B cell (primary cell): ENCODE data around the gene SYTL1.

Source experiments
- CTCF ChIP-seq: fragments of 200-600 bp; IDR thresholded peaks from one replicate; pipeline ENCODE4 v1.8.0; 2022; ENCODE audit warnings: antibody characterized with exemption, mild to moderate bottlenecking
- EZH2 ChIP-seq: IDR thresholded peaks from 2 replicates; pipeline ENCODE4 v1.6.1; 2012; ENCODE audit warnings: borderline replicate concordance, low read depth, mild to moderate bottlenecking, moderate library complexity, low read length; ENCODE audit not compliant: insufficient read depth, poor library complexity, severe bottlenecking

- TF ChIP-seq CTCF (no peak), EZH2 (no peak)
Measured at GRCh38 chr1:27355683-27356082, 13.9 kb downstream of the SYTL1 start.
